NCI-H345 treated with DMSO at 0.1 percent for 48 hours (cell line): ENCODE results near the gene COX14.

Experiments
- DNase-seq: peaks from one replicate; lab custom pipeline; 2025; ENCODE audit not compliant: unreplicated experiment; lab: John Stamatoyannopoulos, UW

Gene COX14

DNA sequence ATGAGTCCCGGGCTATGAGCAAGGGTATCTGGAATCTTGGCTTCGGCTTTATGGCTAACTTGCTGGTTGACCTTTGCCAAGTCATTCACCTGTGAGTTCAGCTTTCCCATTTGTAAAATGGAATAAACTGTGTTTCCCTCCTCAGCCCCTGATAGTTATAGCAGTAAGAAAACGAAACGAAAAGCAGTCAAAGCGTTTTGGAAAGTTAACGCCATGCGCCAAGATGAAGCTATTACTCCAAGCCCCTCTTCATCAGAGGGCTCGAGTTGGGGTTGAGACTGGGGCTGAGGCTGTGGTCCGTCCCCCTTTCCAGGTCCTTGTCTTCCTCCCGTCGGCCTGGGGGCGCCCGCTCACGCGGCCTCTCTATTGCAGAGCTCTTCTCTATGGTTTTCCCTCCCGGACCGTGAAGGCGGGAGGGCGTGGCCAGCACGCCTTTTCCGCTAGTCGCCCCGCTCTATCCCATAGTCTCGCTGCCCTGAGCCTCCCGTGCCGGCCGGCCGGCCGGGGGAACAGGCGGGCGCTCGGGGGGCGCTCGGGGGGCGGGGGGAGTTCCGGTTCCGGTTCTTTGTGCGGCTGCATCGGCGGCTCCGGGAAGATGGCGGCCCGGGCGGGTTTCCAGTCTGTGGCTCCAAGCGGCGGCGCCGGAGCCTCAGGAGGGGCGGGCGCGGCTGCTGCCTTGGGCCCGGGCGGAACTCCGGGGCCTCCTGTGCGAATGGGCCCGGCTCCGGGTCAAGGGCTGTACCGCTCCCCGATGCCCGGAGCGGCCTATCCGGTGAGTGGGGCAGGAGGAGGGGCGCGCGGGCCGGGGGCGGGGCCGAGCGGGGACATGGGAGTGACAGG, 27.0 kb upstream of the COX14 start, which contains the start of gene SMARCD1:
Gene SMARCD1 (plus strand): TSS at position 568 of the 840 bp plus-strand sequence. CDS start 28 bp downstream, at position 596.
- DNase-seq, result peak; percentile 19

DNA sequence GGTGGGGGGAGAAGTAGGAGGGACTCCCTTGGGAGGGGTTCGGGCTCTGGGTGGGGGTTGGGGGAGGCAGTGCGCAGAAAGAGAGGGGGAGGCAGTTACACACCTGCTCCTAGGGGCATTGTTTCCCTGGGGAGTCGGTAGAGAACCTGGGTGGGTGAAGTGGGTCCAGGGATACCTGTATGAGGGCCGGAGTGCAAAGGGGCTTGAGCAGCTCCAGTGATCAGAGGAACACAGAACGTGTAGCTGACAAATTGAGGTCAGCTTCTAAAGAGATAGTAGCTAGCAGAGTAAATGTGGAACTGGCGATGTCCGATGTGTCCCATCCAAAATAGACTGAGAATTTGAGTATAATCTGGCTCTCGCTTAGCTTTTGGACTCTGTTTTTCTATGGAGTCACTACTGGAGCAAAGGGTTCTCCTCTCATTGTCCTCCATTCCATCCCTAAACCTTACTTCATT, 26.4 kb upstream of the COX14 start:
- no peak for DNase-seq

DNA sequence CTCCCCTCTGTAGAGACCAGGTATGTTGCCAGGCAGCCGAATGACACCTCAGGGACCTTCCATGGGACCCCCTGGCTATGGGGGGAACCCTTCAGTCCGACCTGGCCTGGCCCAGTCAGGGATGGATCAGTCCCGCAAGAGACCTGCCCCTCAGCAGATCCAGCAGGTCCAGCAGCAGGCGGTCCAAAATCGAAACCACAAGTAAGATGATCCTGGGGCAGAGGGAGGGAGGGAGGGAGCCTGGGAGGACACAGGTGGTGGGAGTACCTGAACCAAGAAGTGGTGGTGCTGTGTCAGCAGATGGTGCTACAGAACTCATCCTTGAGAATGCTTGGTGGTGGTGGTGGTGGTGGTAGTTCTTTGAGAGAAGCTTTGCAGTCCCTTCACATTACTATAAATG, 25.9 kb upstream of the COX14 start:
- DNase-seq, result no peak

DNA sequence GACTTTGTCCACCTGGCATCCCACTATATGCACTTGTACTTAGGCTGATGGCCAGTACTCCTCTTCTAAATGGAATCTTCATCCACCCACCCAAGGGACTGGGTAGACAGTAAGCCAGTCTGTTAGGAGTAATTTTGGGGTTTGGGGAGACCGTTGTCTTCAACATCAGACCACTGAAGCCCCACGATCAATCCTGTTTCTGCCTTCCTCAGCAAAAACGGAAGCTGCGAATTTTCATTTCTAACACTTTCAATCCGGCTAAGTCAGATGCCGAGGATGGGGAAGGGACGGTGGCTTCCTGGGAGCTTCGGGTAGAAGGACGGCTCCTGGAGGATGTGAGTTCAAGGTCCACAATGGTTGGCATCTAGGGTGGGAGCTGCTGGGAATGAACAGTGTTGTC, 24.9 kb upstream of the COX14 start:
- DNase-seq, result no peak

DNA sequence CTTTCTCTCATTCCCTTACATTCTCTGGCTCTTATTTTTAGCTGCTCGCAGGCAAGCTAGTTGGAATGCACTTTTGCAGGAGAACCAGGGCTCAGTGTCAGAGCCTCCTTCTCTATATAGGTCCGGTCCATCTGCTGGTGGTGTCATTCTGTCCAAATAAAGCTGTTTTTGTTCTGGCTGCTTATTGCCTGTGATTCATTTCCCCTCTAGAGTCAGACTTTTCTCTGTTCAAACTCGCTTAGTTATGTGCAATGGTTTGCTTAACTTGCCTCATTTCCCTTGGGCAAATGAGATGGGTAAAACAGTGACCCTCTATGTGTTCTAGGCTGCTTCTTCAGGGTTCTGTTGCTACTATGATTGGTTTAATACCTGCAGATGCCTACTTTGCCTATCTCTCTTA, 24.0 kb upstream of the COX14 start:
- no peak for DNase-seq

DNA sequence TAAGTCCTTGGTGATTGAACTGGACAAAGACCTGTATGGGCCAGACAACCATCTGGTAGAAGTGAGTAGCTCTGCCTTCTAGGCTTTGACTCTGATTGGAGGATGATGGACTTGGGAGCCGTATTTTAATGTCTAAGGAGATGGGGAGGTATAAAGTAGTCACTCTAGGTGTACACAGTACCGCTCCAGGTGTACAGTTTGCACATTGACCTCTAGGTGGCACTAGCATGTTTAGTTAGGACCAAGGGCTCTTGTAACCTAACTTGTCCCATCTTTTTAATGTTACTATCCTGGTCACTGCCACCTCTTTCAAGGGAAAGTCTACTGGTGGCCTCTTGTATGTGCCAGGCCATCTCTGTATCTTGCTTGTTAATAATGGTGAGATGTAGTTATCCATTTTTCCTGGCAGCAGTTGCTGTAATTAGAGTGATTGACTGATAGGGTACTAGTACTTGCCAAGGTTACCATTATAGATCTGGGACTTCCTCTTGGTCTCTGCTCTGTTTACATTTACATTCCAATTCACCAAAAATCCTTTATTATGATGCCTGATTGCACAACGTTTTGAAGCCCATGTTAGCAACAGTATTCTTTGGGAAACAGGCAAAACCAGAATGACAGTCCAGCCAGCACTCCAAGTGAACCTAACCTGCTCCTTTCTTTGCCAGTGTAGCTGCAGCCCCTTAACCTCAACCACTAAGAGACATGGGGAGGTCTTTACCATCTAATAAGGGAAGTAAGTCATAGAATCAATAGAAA, 23.3 kb upstream of the COX14 start:
- DNase-seq, result no peak

DNA sequence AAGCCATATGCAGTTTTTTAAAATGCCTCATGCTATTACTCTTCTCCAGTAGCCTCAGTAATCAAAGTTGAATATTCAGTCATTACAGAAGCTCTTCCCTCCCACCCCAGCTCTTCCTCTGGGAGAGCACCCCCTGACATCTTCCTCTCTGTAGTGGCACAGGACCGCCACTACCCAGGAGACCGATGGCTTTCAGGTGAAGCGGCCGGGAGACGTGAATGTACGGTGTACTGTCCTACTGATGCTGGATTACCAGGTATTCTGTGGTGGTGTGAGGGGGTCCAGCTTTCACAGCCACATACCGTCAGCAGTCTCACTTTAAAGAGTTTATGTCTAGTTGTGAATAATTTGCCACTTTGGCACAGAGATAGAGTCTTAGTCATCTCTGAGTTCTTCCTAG, 22.3 kb upstream of the COX14 start:
- no peak for DNase-seq

DNA sequence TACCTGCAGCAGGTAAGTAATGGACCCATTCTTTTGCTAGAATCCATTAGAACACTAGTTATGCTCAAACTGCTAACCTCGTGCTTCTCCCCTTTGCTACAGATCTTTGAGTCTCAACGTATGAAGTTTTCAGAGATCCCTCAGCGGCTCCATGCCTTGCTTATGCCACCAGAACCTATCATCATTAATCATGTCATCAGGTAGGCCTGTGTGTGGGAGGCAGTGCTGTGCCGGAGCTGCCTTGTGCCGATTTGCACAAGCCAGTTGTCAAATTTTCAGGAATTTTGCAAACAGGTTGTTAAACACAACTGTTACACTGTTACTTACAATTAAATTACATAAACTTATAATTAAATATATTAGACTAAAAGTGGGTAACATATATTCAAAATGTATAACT, 21.6 kb upstream of the COX14 start:
- DNase-seq, result no peak

DNA sequence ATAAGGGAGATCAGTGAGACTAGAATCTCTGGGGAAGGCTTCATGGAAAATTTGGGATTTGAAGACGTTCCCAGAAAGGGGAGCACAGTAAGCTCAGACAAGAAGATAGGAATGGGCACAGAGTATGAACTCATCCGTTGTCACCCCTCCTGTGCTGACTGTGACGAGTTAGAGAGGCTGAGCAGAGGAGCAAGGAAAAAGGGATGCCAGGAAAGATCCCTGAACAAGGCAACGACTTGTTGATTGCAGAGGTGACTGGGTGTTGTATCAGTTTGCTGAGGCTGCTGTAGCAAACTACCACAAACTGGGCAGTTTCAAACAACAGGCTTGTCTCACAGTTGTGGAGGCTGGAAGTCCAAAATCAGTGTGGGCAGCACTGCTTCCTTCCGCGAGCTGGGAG, 14.1 kb upstream of the COX14 start:
- no peak for DNase-seq

DNA sequence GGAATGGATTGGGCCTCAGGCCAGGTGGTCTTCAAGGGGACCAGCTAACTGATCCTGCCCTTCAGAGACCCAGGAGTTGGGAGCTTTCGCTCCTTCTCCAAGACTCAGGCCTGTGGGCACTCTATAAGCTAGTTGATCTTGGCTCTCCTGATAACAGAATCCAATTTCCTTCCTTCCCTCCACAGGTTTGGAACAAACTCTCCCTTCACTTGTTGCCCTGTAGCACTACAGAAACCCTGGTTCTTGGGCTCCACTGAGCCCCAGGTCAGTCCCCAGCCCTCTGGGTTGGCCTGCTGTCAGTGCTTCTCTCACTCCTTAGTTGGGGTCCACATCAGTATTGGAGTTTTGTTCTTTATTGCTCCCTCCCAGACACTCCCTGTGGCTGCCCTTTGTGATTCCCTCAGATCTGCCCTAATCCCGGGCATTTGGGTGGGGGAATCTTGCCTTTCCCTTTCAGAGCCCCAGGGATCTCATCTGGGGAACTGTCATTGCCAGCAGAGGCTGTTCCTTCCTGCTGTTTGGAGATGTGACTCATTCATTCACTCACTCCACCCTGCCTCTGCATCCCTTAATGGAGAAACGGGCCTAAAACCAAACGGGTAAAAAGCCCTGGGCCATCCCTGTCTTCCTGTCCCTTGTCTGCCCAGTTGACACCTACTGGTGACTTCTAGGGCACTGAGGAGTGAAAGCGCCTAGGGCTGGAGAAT, 12.6 kb upstream of the COX14 start:
- DNase-seq, result no peak

DNA sequence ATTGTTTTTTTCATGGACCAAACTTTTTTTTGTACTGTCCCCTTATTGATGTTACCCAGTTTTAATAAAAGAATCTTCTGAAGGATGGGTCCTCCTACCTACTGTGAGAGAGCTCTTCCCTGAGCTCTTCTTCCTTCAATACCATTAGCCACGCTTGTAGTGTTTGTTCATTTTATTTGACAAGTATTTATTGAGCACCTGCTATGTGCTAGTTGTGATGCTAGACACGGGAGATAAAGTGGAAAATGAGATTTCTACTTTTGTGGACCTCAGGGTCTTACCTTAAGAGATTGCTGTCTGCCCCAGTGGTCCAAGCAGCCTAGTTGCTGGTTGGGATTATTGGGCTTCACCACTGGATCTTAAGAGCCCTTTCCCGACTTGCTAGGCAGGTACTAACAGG, 11.5 kb upstream of the COX14 start:
- DNase-seq, result no peak

DNA sequence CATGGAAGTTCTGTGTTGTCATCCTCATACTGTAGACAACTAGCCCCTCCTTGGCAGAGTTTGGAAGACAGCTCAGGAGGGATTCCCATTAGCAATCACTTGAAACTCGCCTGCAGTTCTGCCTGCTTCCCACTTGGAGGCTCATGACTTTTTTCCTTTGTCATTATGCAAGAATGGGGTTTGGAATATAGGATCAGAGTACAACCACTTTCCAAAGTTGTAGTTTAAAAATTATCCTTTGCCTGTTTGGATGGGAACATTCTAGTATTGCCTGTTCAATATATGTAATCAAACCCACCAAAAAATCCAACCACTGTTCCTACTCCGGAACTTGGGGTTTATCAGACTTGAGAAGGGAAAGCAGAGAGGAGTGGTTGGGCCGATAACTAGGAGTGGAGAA, 10.4 kb upstream of the COX14 start:
- DNase-seq, result no peak

DNA sequence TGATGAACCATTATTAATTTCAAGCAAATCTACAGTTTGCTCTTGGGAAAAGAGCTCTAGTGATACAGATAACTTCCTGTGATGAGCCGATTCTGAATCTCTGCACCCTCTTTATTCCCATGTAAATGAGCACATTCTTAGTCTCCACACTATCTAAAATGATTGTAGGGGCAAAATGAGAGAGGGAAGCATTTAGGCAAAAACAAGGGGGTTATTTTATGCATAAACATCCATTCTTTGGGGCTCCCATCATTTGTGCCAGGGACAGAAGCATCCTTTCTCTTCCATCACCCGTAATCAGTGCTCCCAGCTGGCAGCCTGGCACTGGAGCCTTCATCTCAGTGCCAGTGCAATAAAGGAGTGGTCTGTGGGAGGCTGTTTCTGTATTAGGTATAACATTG, 9.9 kb upstream of the COX14 start:
- no peak for DNase-seq

DNA sequence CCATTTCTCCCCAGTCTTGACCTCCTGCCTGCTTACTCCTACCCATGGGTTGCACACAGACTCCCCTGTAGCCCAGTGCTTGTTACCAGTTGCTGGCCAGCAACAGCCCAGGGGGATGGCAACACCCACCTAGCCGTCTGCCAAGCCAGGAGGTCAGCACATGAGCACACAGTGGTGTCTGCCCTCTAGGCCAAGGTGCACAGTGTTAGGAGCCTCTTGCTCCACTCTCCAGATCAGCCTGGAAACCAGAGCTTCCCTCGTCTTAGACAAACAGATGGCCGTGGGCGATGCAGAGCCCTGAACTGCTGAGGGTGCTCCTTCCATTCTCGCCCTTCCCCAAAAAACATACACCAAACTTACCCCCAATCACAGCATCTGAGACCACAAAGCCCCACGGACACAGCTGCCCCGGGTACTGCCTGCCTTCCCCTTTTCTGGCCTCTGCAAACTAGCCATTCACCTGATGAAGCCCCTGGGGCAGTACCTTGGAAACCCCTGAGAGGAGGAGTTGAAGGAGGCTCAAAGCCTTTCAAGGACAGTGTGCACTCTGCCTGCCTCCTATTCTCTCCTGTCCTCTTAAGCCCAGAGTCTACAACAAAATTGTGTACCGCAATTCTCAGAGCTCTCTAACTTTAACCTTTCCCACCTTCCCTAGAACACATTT, 9.3 kb upstream of the COX14 start:
- DNase-seq, result no peak

DNA sequence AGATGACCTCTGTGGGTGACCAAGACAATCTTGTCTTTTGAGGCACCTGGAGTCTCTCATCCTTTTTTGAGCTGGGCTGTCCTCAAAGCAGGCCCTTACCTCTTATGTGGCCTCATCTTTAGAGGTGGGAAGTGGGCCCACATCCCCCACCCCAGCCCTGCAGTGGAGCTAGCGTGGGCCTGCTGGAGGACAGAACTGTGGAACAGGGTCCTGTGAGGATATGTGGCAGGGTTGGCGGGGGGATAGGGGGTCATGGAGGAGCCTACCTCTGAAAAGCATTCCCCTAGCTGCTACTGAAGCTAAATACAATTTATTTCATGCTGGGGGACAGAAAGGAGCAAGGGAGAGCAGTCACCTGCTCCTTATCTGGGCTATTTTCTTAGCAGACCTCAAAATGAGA, 8.7 kb upstream of the COX14 start:
- no peak for DNase-seq

DNA sequence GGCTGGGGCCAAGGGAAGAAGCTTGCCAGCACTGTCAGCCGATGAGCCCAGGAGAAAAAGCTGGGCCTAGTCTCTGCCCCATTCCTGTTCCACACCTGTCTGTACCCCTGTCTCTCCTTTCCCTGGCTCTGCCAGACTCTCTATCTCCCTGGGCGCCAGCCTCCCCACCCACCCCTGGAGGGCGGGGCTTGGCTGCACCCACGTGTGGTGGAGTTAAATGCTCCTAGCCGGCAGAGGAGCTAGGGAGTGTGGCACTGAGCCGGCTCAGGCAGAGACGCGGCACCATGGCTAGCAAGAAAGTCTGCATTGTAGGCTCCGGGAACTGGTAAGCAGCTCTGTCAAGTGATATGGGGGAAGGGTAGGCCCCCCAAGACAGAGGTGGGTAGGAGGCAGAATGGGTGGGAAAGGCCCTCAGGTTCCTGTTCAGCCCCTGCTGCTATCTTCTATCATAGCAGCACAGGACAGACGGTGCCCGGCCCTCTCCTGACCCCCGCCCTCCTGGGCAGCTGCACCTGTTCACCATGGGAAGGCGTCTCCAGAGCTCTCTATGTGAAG, 8.2 kb upstream of the COX14 start, which contains the start of gene GPD1:
Gene GPD1 (plus strand): TSS at position 242 of the 555 bp plus-strand sequence. CDS start 43 bp downstream, at position 285.
- DNase-seq, result peak; percentile 4

DNA sequence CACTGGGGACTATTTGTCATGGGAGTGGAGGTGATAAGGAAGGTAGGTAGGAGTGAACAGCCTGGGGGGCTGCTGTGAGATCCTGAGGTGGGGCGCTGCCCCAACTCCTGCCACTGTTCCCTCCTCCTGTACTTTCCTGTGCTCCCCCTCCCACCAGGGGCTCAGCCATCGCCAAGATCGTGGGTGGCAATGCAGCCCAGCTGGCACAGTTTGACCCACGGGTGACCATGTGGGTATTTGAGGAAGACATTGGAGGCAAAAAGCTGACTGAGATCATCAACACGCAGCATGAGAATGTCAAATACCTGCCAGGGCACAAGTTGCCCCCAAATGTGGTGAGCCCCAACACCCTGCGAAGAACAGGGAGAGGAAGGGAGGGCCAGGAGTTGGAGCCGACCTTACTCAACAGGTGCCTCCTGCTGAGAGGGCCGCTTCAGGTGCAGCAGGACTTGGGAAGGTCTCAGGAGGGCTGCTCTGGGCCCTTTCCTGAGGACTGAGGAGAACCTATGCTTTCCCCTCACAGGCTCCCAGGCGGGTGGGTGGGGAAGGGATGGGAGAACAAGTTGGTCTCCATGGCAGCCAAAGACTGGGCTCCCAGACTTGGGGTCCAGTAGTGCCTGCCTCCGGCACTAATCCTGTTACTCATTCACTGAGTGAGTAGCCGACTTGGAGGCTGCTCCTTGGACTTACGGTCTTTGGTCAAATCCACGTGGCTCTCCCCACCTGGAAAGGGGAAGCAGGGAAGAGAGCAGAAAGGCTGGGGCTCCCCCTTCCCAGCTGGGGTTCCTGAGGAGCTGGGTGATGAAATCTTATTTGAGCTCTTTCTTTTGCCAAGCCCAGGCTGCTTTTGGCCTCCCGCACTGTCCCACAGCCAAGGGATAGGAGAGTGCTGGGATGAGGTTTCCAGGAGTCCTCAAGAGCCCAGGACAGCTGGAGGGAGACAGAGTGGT, 7.3 kb upstream of the COX14 start:
- DNase-seq, result no peak

DNA sequence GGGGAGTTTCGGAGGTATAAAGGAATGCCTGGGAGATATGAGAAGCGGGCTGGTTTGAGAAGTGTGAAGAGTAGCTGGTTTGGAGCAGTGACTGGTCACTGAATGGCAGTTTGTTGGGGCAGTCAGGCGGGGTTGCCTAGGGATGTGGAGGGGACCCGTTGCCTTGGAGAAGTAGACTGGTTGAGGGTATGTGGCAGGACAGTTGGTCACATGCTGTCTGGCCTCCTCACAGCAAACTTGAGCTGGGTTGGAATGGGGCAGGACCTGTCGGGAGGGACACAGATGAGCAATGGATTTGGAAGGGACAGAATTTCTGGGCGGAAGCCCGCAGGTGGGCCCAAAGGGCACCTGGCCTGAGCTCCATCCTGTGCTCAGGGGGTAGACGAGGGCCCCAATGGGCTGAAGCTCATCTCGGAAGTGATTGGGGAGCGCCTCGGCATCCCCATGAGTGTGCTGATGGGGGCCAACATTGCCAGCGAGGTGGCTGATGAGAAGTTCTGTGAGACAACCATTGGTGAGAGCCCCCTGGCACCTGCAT, 6.1 kb upstream of the COX14 start:
- DNase-seq, result no peak

DNA sequence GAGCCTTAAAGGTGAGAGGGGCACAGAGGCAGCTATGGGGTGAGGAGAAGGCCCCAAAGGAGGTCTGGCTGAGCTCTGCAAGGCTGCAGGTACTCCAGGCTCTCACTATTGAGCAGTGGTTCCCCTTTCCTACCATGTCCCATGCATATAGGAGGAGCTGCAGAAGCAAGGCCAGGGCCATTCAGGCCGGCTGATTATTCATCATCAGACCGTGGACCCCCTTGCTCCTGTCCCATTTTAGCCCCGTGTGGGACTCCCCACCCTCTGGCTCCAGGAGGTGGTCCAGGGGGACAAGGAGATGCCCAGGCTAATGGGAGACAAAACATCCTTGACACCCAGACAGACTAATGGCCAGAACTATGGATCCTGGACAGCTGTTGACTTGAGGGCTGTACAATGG, 5.1 kb upstream of the COX14 start:
- DNase-seq, result no peak
